Stimulated activated CD8-positive, alpha-beta memory T cell treated with anti-CD3 and anti-CD28 coated beads, Interleukin-4, amount 100 ng/mL, for 48 hours (primary cell): Measurements from ENCODE around the gene FEN1.

Experiments
- DNase-seq: peaks from one replicate; pipeline ENCODE4 v3.0.0-alpha.2; 2020

The FEN1 gene

DNA sequence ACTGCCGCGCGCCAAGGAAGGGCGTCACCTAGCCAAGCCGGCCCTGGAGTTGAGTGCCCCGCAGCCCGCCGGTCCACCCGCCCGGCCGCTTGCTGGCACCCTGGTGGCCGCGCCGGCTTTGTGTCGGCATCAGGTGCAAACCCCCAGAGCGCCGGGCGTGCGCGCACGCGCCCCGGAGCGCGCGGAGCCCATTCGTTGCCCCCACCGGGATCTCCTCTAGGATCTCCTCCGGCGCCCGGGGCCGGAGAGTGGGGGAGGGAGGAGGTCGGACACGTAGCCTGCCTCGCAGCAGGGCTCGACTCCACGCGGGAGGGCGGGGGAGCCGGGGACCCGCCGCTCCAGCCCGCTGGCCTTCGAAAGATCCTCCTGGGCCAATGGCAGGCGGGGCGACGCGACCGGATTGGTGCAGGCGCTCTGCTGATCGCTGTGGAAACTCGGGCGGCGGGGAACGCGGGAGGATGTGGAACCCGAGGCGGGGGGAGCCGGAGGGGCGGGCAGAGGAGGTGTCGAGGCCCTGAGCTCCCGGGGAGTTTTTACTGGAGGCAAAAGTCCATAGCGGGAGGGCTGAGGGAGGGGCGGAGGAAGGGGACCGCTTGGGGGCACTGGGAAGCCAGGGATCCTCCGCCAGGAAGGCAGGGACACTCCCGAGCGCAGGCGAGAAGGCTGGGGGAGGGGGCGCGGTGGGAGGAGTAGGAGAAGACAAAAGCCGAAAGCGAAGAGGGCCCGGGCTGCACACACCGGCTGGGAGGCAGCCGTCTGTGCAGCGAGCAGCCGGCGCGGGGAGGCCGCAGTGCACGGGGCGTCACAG, 35.1 kb downstream of the FEN1 start, which contains the start of gene FADS2:
Gene FADS2 (plus strand): TSS at position 730 of the 808 bp plus-strand sequence. CDS start 91 bp downstream, outside the sequence.
- DNase-seq = peak; percentile 86

- no peak for DNase-seq
Observed at GRCh38 chr11:61828379-61828628, 35.6 kb downstream of the FEN1 start.

DNA sequence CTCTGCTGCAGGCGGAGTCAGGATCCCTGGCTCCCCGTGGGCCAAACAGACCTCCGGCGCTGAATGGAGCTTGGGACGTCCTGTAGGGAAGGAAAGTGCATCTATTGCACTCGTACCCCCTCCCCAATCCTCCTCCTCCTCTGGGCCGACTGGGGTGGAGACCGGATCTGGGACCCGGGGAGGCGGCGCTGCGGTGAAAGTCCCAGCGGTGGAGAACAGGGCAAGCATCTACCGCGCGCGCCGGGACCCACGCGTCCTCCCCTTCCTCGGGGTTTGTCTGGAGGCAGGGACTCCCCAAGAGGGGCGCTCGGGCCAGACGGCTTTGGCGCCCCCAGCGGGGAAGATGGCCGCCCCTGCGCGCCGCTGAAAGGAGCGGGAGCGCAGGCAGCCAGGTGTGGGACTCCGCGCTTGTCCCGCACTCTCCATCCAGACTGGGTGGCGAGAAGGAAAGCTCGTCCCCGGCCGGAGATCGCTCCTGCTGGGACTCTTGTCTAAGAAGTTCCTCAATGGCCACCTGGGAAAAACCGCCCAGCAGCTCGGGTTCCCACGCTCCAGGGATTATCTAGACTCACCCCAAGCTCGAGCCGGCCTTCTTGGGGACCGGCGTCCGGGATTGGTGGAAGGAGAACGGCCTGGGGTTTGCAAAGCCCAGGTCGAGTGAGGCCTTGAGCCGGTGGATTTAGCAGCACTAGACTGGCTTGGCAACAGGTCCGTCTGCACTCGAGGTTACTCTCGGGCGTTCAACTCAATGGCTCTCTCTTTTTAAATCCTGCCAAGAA, 36.1 kb downstream of the FEN1 start:
- DNase-seq = peak; percentile 66

- DNase-seq = no peak
Observed at GRCh38 chr11:61829806-61830205, 37.1 kb downstream of the FEN1 start.

GRCh38 chr11:61830237-61831105, 37.8 kb downstream of the FEN1 start:
- DNase-seq = no peak

DNA sequence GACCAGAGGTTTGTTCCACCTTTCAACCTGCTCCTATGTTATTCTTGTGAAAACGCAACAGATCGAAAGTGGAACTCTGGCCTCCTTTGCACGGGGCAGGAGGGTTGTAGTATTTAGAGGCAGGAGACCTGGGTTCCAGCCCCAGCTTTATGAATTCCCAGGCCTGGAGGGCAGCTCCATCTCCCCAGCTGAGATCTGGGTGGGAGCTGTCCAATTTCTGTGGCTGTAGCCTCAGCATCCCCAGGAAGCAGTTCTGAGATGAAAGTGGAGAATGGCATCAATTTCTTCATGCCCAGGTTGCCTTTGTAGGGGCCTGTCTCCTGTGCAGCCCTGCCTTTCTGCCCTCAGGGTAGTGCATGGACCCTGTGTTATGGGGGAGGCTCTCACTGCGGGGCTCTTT, 39.5 kb downstream of the FEN1 start:
- DNase-seq = no peak

DNA sequence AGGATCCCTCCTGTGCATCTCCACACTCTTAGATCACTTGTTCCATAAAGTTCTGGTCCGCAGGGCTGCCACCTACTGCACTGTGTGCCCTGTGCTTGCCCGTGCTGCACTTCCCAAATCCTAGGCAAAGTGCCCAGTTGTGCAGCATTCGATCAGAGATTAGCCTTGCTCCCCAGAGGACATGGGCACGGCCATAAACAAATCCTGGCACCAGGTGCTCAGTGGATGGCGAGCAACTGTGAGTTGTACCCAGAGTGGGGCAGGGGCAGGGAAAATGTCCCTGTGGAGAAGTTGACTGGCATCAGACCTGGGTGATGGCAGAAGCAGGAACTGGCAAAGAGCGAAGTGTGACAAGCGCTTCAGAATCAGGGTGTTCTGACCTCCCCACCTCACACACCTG, 40.0 kb downstream of the FEN1 start:
- DNase-seq = no peak

DNA sequence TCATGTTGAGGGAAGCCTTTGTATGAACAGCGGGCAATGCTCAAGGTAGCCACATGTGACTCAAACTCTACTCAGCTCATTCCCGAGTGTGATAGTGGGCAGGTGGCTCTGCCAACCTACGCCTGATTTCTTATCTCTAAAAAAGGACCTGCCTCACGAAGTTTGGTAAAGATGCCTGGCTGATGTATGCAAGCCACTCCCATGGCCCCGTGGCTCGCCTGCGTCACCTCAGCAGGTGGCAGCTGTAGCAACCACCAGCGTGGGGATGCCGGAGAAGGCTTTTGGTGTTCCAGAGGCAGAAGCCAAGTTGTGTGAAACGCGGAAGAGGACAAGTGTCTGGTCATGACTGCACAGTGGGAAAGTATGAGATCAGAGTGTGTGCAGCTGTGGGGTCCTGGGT, 40.8 kb downstream of the FEN1 start:
- DNase-seq = no peak

GRCh38 chr11:61833926-61834277, 41.2 kb downstream of the FEN1 start:
- DNase-seq = no peak

DNA sequence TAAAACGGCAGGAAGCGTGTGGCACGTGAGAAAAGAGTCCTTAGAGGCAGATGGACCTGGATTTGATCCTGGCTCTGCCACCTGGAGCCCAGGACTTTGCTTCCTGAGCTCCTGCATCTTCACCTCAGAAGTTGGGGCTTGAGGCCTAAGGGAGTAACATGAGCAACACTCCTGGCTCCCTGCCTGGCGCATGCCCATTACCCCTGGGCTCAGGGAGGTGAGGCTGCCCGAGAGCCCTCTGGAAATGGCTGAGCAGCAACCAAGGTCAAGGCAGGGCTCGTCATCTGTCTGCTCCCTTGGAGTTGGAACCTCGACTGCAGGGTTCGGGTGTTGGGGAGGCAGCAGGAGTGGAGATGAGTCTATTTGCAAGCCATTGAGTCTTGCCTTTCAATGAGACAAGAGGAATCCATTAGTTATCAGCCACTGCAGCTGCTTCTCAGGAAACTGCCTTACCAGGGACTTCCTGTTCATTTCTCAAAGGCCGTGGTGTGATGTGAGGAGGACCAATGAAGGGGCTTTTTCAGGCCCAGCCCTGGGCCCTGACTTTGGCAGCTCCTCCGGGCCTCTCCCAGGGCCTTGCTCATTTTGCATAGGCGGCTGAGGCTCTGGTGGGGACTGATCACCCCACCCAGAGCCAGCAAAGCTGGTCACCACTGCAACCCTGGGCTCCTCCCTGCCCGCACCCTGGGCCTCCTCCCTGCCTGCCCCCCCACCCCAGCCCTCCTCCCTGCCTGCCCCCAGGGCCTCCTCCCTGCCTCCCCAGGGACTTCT, 41.8 kb downstream of the FEN1 start:
- DNase-seq = peak; percentile 64

DNA sequence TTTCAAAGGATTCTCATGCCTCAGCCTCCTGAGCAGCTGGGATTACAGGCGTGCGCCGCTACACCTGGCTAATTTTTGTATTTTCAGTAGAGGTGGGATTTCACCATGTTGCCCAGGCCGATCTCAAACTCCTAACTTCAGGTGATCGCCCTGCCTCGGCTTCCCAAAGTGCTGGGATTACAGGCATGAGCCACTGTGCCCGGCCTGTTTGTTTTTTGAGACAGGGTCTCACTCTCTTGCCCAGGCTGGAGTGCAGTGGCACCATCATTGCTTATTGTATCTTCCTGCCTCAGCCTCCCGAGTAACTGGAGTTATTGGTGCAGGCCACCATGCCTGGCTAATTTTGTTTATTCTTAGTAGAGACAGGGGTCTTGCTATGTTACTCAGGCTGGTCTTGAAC, 43.5 kb downstream of the FEN1 start:
- DNase-seq = no peak

DNA sequence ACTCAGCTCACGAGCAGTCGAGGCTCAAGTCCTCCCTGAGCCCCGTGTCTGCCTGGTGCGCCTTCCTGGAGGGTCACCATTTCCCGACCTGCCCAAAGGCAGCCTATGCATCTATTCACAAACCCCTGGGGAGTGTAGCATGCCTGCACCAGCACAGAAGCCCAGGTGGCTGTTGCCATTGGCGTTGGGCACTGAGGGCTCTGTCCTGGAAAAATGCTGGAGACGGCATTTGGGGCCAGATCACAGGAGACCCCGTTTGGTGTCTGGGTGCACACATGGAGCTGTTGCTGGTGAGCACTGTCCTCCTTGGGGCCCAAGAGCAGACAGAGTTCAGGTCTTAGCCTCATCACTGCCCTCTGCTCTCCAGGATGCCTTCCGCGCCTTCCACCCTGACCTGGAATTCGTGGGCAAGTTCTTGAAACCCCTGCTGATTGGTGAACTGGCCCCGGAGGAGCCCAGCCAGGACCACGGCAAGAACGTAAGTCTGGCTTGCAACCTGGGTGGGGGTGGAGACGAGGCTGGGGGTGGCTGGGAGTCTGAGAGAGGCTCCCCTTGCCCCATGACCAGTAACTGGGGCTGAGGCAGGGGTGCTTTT, 44.8 kb downstream of the FEN1 start:
- DNase-seq = no peak

DNA sequence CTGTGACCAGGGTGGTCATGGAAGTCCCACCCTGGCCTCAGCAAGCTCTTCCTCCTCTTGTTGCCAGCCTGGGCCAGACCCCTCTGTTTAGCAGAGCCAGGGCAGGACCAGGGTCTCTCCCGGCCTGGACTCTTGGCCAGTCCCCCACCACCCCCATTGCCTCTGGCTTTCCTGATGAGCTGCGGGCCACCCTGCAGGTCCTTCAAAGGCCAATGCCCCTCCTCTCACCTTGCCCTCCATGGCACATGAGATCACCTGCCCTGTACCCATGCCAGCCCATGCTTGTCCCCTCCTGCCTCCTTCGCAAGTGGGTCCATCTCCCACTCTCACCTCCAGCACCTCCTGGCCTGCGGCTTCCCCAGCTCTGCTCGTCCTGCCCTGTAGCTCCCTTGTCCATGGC, 45.8 kb downstream of the FEN1 start:
- DNase-seq = no peak

DNA sequence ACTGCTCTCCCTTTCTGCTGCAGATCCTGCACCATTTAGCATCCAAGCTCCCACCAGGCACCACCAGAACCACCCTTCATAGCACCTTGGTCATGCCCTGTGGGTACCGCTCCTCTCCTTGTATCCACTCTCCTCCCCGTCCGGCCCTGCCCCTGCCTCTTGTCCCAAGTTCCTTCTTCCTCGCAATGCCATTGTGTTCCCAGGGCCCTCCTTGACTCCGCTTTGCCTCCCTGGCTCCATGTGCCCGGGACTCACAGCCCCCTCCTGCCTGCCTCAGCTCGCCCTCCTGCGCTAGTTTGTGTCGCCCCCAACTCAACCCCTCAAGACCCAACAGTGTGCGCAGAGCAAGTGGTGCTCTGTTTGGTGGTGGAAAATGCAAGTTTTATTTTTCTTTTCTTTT, 46.2 kb downstream of the FEN1 start:
- no peak for DNase-seq

GRCh38 chr11:61839742-61840141, 47.0 kb downstream of the FEN1 start:
- DNase-seq = no peak

DNA sequence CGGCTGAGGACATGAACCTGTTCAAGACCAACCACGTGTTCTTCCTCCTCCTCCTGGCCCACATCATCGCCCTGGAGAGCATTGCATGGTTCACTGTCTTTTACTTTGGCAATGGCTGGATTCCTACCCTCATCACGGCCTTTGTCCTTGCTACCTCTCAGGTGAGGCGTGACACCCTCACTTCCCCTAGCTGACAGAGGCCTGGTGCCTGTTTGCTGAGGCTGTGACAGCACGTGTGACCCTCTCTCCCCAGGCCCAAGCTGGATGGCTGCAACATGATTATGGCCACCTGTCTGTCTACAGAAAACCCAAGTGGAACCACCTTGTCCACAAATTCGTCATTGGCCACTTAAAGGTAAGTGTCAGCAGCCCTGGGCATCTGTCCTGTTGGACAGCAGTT, 47.7 kb downstream of the FEN1 start:
- DNase-seq = no peak

DNA sequence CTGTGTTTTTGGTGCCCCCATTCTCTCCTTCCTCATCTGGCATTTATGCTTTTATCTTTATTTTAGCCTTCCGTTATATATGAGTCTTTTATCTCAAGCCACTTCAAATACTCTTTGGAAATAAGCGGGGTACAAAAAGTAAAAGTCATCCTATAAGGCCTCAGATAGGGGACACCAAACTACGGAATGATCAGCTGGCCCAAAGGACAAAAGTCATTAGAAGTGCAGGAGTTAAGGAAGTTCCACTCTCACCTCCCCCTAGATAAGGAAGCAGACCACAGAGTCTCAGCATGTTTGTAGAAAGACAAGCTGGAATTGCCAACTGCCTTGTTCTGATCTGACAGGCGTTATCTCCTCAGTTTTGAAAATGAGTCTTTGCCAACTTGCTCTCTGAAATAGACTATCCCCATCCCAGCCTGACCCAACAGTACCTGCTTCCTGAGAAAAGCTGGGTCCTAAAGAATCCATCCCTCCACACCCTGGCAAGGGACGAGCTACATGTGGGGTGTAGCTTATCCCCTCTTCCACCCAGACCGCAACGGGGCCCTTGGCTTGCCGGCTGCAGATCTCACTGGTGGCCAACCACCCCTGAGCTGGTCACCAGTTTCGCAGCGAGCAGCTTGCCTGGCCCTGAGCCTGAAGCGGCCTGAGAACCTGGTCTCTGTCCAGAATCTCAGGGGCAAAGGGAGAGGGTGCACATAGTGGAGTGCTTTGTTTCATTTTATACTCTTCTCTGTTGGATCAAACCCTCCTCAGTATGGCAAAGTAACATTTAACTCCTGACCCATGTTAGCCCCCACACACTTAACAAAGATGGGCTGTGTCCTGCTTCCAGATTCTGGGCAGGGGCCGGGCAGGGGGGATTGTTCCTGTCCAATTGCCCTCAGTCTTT, 49.2 kb downstream of the FEN1 start:
- DNase-seq = no peak

DNA sequence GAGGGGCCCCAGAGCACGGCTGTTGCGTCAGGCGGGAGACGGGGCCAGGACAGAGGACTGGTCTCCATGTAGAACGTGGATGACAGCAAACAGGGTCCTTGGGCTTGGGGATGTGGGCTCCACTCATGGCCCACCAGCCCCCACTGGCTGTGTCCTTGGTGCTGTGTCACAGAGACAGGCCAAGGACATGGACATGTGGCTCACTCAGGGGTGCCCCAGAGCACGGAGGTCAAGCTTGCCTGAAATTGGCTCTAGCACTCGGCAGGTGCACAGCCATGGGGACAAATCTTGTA, 49.8 kb downstream of the FEN1 start:
- DNase-seq = no peak

DNA sequence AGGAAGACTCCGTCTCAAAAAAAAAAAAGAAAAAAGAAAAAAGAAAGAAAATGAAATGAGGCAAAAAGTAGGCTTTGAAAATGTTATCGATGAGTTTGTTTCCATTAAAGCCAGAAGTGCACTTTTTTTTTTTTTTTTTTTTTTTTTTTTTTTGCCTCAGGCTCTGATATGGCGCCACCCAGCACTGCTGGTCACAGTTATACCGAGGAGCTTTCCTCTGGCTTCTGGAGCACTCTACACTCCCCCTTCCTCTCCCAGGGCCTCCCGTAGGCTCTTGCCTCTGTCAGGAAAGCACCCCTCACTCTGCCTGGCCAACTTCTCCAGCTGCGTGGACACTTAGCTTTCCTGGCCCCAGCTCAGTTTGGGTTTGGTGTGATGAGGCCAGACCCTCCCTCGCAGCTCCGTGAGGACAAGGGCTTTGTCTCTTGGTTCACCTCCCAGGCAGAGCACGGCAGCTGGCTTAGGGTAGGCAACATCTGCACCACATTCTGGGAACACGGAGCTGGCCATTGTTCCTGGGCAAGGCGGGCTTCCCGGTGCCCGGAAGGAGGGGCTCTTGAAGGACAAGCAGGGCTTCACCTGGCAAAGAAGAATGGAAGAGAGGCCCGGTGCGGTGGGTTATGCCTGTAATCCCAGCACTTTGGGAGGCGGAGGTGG, 52.3 kb downstream of the FEN1 start:
- DNase-seq = no peak

DNA sequence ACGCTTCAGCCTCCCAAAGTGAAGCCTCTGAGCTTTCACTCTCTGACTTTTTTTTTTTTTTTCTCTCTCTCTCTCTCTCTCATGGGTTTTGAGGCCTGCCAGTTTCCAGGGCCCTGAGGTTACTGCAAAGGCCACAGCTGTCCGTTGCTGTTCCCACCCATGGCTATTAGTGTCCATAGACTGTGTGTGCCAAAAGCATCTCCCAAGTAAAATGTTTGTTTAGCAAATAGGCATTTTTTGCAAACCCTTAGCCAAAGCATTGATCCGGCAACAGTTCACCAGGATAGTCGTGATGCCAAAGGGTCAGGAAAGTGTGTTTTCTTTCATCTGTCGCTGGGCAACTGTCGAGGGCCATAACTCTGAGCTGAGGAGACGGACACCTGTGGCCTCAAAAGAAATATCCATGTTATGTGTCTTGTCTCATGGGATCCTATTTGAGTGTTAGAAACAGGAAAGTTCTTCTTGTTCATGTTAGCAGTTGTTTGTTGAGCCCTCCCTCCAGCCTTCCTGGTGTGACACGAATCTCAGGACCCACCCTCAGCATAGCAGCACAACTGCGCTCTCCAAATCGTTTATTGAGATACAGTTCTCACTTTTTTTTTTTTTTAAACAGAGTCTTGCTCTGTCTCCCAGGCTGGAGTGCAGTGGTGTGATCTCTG, 53.8 kb downstream of the FEN1 start:
- DNase-seq = no peak
